ENCODE measurements around the gene UBE2R2. TPM values are rescaled to one million over a fixed set of nuclear protein-coding genes. Genes with fewer than 3 reads are reported as not detected.
"Not testable (repeated sequence)": the region's sequence is repeated elsewhere in the genome, so short reads cannot be mapped to it uniquely, and the experiment has no call there.

UBE2R2 gene
- total and polyA plus RNA-seq, 10 of the 15 experiments (the other 5 are each of a cell fraction or from before 2014, with no cell fraction given) = 7.2 to 32.8 (median 17.2) TPM

GRCh38 chr9:33800886-33801285, 16.1 kb upstream of the UBE2R2 start (continued):
- TF ChIP-seq ZNF687 (IDR thresholded peaks at IDR 0.05) (no peak), PAX8 (IDR thresholded peaks at IDR 0.05) (no peak), DPF2 (IDR thresholded peaks at IDR 0.05) (no peak), CEBPB (IDR thresholded peaks at IDR 0.05; ENCODE audit: borderline replicate concordance in 1 of 2, low read depth in 2 of 2, low read length in 2 of 2) (no peak), BCL11A (IDR thresholded peaks at IDR 0.05; ENCODE audit: low read depth, low read length) (no peak), SKIL (IDR thresholded peaks at IDR 0.05; ENCODE audit: low read depth, poor library complexity, severe bottlenecking) (no peak), RAD51 (IDR thresholded peaks at IDR 0.05) (no peak)

- H3K9ac ChIP-seq (ENCODE audit: control insufficient read depth, insufficient read depth, low read length); H3K27ac ChIP-seq (ENCODE audit: control insufficient read depth, insufficient read depth); ATAC-seq; POLR2A ChIA-PET; H3K27me3 ChIP-seq (replicated peaks in 1 of 2; ENCODE audit: control insufficient read depth in 2 of 2, insufficient read depth in 2 of 2, low read length in 1 of 2); DNase-seq (ENCODE audit: low read depth, low spot score); intact Hi-C loops (cut with micrococcal nuclease; ENCODE audit: unreplicated experiment); H2AFZ ChIP-seq (ENCODE audit: control insufficient read depth, low read depth, low read length); H4K20me1 ChIP-seq (ENCODE audit: control insufficient read depth, insufficient read depth); FAIRE-seq; RAD21 ChIA-PET (ENCODE audit: unreplicated experiment); H3K4me2 ChIP-seq (ENCODE audit: control insufficient read depth, insufficient read depth); H3K4me1 ChIP-seq (ENCODE audit: control insufficient read depth, insufficient read depth, low read length); H3K9me3 ChIP-seq (replicated peaks; ENCODE audit: control insufficient read depth, insufficient read depth, low read length); H3K79me2 ChIP-seq (ENCODE audit: control insufficient read depth, insufficient read depth, low read length); H3K36me3 ChIP-seq (ENCODE audit: control insufficient read depth in 2 of 2, insufficient read depth in 2 of 2, low read length in 1 of 2); in situ Hi-C loops (cut with MboI); BruUV-seq (replicated peaks); H3K4me3 ChIP-seq: not testable (repeated sequence)
- 70% methylated on average over 2 of the region's 2 CpGs for WGBS (ENCODE audit: insufficient coverage, insufficient replicate concordance, low lambda C conversion rate, missing lambda C conversion rate)
- CTCF ChIA-PET = interaction anchor here (1.1 kb wide), 1 partner anchor 23 kb away, joined by 5 read pairs; no protein-coding TSS in a partner anchor
- SMC1A ChIA-PET (ENCODE audit: uncharacterized antibody, unreplicated experiment) = interaction anchor here (1.3 kb wide), 1 partner anchor 11 kb away, joined by 3 read pairs; no protein-coding TSS in a partner anchor
These were observed 14.9 kb upstream of the UBE2R2 start for GRCh38 chr9:33801943-33802500.

GRCh38 chr9:33804196-33804595, 12.8 kb upstream of the UBE2R2 start:
- H2AFZ ChIP-seq (ENCODE audit: control insufficient read depth, low read depth, low read length); H3K27me3 ChIP-seq (replicated peaks in 1 of 2; ENCODE audit: control insufficient read depth in 2 of 2, insufficient read depth in 2 of 2, low read length in 1 of 2); CTCF ChIA-PET; BruUV-seq (replicated peaks); H3K4me3 ChIP-seq; in situ Hi-C loops (cut with MboI); intact Hi-C loops (cut with micrococcal nuclease; ENCODE audit: unreplicated experiment); H3K36me3 ChIP-seq (ENCODE audit: control insufficient read depth in 2 of 2, insufficient read depth in 2 of 2, low read length in 1 of 2); H4K20me1 ChIP-seq (ENCODE audit: control insufficient read depth, insufficient read depth); SMC1A ChIA-PET (ENCODE audit: uncharacterized antibody, unreplicated experiment); H3K9me3 ChIP-seq (replicated peaks; ENCODE audit: control insufficient read depth, insufficient read depth, low read length); ATAC-seq; DNase-seq (ENCODE audit: low read depth, low spot score); RAD21 ChIA-PET (ENCODE audit: unreplicated experiment); FAIRE-seq; H3K4me2 ChIP-seq (ENCODE audit: control insufficient read depth, insufficient read depth); H3K9ac ChIP-seq (ENCODE audit: control insufficient read depth, insufficient read depth, low read length); H3K79me2 ChIP-seq (ENCODE audit: control insufficient read depth, insufficient read depth, low read length); H3K4me1 ChIP-seq (ENCODE audit: control insufficient read depth, insufficient read depth, low read length); H3K27ac ChIP-seq (ENCODE audit: control insufficient read depth, insufficient read depth): not testable (repeated sequence)
- POLR2A ChIA-PET = interaction anchor here (0.8 kb wide), 1 partner anchor 9 kb away, joined by 6 read pairs; no protein-coding TSS in a partner anchor
- 53% methylated on average over 3 of the region's 3 CpGs for WGBS (ENCODE audit: insufficient coverage, insufficient replicate concordance, low lambda C conversion rate, missing lambda C conversion rate)

Measured in GM12878 (cell line).